ENCODE measurements around the gene BAIAP2L2. TPM values are rescaled to one million over a fixed set of nuclear protein-coding genes. Genes with fewer than 3 reads are reported as not detected.
A peak's percentile ranks its signal among the peaks of the same experiment; 100 is the strongest.

The BAIAP2L2 gene
- total and polyA plus RNA-seq, 12 donors: 0.09 to 6.0 (median 0.55) TPM; not detected in 1

- Histone ChIP-seq H3K4me3 (no peak overlapping the region), H3K4me1 (replicated peaks in 1 of 2) (no peaks in the 10 kb centered on the region), H3K9me3 (replicated peaks in 1 of 3) (no peaks in the 10 kb centered on the region), H3K27me3 (no peaks in the 10 kb centered on the region), H3K36me3 (replicated peaks in 1 of 2) (peaks cover 0 to 63% of the 10 kb centered on the region in 2 donors), H3K27ac (peak overlapping the region in 1 of 5 donors; percentile 65)
- TF ChIP-seq CTCF (IDR thresholded peaks at IDR 0.05): no peak
- TF ChIP-seq POLR2A (IDR thresholded peaks at IDR 0.05): no peak
- WGBS, 4 donors: 86 to 93% (median 89%) methylated on average over 10 to 11 of the region's 11 CpGs
- intact Hi-C loops (cut with DNase I): no loop called here
- no peak for DNase-seq
Measured at GRCh38 chr22:38070250-38070921, 40.1 kb downstream of the BAIAP2L2 start.

GRCh38 chr22:38069372-38070249, 40.9 kb downstream of the BAIAP2L2 start:
- Histone ChIP-seq H3K27ac (peak overlapping the region in 2 of 5 donors; percentile 25 to 65), H3K4me3 (no peak overlapping the region), H3K4me1 (replicated peaks in 1 of 2) (no peaks in the 10 kb centered on the region), H3K9me3 (replicated peaks in 1 of 3) (no peaks in the 10 kb centered on the region), H3K36me3 (replicated peaks in 1 of 2) (peaks cover 0 to 63% of the 10 kb centered on the region in 2 donors), H3K27me3 (no peaks in the 10 kb centered on the region)
- 74 to 93% (median 81%) methylated on average over 14 to 21 of the region's 21 CpGs for WGBS, 4 donors
- TF ChIP-seq POLR2A (IDR thresholded peaks at IDR 0.05) (no peak), CTCF (IDR thresholded peaks at IDR 0.05) (peak in 4 of 6 experiments; percentile 12 to 55 (median 38))
- peak in 1 of 7 donors; percentile 83 for DNase-seq
- intact Hi-C loops (cut with DNase I): loop anchor here in 1 of 2 donors (10.0 kb wide), 1 partner anchor 505 kb away; the partner anchor contains the start of gene DMC1

GRCh38 chr22:38068641-38069371, 41.7 kb downstream of the BAIAP2L2 start:
- H3K4me3 ChIP-seq: no peak overlapping the region
- intact Hi-C loops (cut with DNase I): loop anchor here in 1 of 2 donors (10.0 kb wide), 1 partner anchor 506 kb away; the partner anchor contains the start of gene DMC1
- WGBS, 4 donors: 84 to 91% (median 86%) methylated on average over 9 to 13 of the region's 13 CpGs
- no peaks in the 10 kb centered on the region for H3K9me3 ChIP-seq (replicated peaks in 1 of 3)
- H3K27ac ChIP-seq: peak overlapping the region in 2 of 5 donors; percentile 25 to 65
- H3K4me1 ChIP-seq (replicated peaks in 1 of 2): no peaks in the 10 kb centered on the region
- TF ChIP-seq CTCF (IDR thresholded peaks at IDR 0.05): no peak
- TF ChIP-seq POLR2A (IDR thresholded peaks at IDR 0.05): no peak
- no peaks in the 10 kb centered on the region for H3K27me3 ChIP-seq
- H3K36me3 ChIP-seq (replicated peaks in 1 of 2): peaks cover 0 to 58% of the 10 kb centered on the region in 2 donors
- no peak for DNase-seq
